DOHH2 (cell line): ENCODE data around the gene NR2F1-AS1.

Experiments used
- CTCF ChIP-seq: fragments of 200-600 bp; sonication (generic); IDR thresholded peaks from one replicate; pipeline ENCODE4 v1.5.1; 2014; ENCODE audit warnings: antibody characterized with exemption, mild to moderate bottlenecking, low read depth, low read length; ENCODE audit not compliant: poor library complexity, severe bottlenecking
- EZH2phosphoT487 ChIP-seq: fragments of 200-600 bp; sonication (generic); IDR thresholded peaks from 2 replicates; pipeline ENCODE4 v1.6.1; 2017; ENCODE audit warnings: borderline replicate concordance, mild to moderate bottlenecking, antibody characterized with exemption, low read length, moderate library complexity, mixed read lengths

DNA sequence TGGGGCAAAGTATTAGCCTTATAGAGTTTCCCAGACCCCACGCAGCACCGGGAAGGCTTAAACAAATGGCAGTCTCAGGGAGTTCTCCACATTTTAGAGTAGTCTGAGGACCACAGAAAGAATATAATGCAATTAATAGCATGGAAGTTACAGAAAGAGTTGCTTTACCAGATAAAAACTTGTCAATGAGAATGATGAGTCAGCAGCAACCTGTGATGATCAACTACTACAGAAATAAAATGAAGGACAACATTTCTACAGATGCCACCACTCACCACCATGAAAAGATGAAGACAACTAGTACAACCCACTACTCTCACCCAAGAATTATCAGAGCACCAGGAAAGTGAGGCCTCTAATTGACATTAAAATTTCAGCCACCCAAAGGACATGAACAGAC lies 120.7 kb downstream of the NR2F1-AS1 start:
- no peak for TF ChIP-seq CTCF
- TF ChIP-seq EZH2phosphoT487 = no peak
